C4-2B (cell line): ENCODE data around the gene NEDD4L.

Experiments
- H3K27ac ChIP-seq: fragments of 450-650 bp; 2 replicates; pipeline ENCODE4 v1.5.1; 2017
- CTCF ChIP-seq: fragments of 450-650 bp; conservative IDR thresholded peaks from 2 replicates; pipeline ENCODE4 v1.5.1; 2017; ENCODE audit warnings: mild to moderate bottlenecking
- ZFX ChIP-seq: fragments of 450-650 bp; IDR thresholded peaks from 2 replicates; pipeline ENCODE4 v1.6.1; 2017

Gene NEDD4L

GRCh38 chr18:58349650-58350049 is 305.6 kb downstream of the NEDD4L start:
- no peak overlapping the region for H3K27ac ChIP-seq
- TF ChIP-seq CTCF (no peak), ZFX (no peak)

GRCh38 chr18:58350526-58350925 is 306.5 kb downstream of the NEDD4L start:
- no peak overlapping the region for H3K27ac ChIP-seq
- TF ChIP-seq CTCF (no peak), ZFX (no peak)

GRCh38 chr18:58351776-58352175 is 307.8 kb downstream of the NEDD4L start:
- H3K27ac ChIP-seq: no peak overlapping the region
- TF ChIP-seq CTCF (no peak), ZFX (no peak)

- TF ChIP-seq CTCF (no peak), ZFX (no peak)
- no peak overlapping the region for H3K27ac ChIP-seq
Observed at GRCh38 chr18:58353581-58353980, 309.6 kb downstream of the NEDD4L start.

- H3K27ac ChIP-seq: no peak overlapping the region
- TF ChIP-seq CTCF: no peak
- TF ChIP-seq ZFX: no peak
Observed at GRCh38 chr18:58354051-58354450, 310.0 kb downstream of the NEDD4L start.

- H3K27ac ChIP-seq: no peak overlapping the region
- TF ChIP-seq ZFX: no peak
- no peak for TF ChIP-seq CTCF
Observed at GRCh38 chr18:58354791-58355190, 310.8 kb downstream of the NEDD4L start.

- H3K27ac ChIP-seq: no peak overlapping the region
- TF ChIP-seq CTCF (no peak), ZFX (no peak)
Observed at GRCh38 chr18:58355243-58355642, 311.2 kb downstream of the NEDD4L start.
